AG09319 (cell line): ENCODE results near the gene GBP5.
"Not testable (repeated sequence)": the region's sequence is repeated elsewhere in the genome, so short reads cannot be mapped to it uniquely, and the experiment has no call there.

Source experiments
- DNase-seq: peaks from one replicate; pipeline ENCODE4 v3.0.0-alpha.2; 2010; ENCODE audit warnings: low read depth; ENCODE audit errors: extremely low read depth
- TF ChIP-seq, protein P1 (sequence below): IDR thresholded peaks from 2 replicates; pipeline ENCODE4 v1.5.1; 2011; ENCODE audit warnings: low read depth, mild to moderate bottlenecking, inconsistent platforms, low read length, moderate library complexity

The GBP5 gene

GRCh38 chr1:89272269-89273041 is at the start of gene GBP5:
Gene GBP5 (minus strand): TSS chr1:89272860. CDS start chr1:89269555, 3,305 bp downstream.
- not testable (repeated sequence) for DNase-seq

GRCh38 chr1:89322402-89322801 is 49.7 kb upstream of the GBP5 start:
- TF ChIP-seq, protein P1, sequence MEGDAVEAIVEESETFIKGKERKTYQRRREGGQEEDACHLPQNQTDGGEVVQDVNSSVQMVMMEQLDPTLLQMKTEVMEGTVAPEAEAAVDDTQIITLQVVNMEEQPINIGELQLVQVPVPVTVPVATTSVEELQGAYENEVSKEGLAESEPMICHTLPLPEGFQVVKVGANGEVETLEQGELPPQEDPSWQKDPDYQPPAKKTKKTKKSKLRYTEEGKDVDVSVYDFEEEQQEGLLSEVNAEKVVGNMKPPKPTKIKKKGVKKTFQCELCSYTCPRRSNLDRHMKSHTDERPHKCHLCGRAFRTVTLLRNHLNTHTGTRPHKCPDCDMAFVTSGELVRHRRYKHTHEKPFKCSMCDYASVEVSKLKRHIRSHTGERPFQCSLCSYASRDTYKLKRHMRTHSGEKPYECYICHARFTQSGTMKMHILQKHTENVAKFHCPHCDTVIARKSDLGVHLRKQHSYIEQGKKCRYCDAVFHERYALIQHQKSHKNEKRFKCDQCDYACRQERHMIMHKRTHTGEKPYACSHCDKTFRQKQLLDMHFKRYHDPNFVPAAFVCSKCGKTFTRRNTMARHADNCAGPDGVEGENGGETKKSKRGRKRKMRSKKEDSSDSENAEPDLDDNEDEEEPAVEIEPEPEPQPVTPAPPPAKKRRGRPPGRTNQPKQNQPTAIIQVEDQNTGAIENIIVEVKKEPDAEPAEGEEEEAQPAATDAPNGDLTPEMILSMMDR, result no peak
- DNase-seq, result no peak

- DNase-seq, result no peak
- TF ChIP-seq, protein P1, result no peak
Measured at GRCh38 chr1:89312572-89312971, 39.9 kb upstream of the GBP5 start.

- DNase-seq, result no peak
Measured at GRCh38 chr1:89311757-89312156, 39.1 kb upstream of the GBP5 start.

GRCh38 chr1:89310976-89311375 is 38.3 kb upstream of the GBP5 start:
- TF ChIP-seq, protein P1, result no peak

More at GRCh38 chr1:89311757-89312156, 39.1 kb upstream of the GBP5 start:
- TF ChIP-seq, protein P1, result no peak

GRCh38 chr1:89310505-89310904 is 37.8 kb upstream of the GBP5 start:
- DNase-seq, result no peak
- TF ChIP-seq, protein P1, result no peak

More at GRCh38 chr1:89310976-89311375, 38.3 kb upstream of the GBP5 start:
- DNase-seq, result no peak

- TF ChIP-seq, protein P1, result no peak
- no peak for DNase-seq
Measured at GRCh38 chr1:89309828-89310227, 37.2 kb upstream of the GBP5 start.

DNA sequence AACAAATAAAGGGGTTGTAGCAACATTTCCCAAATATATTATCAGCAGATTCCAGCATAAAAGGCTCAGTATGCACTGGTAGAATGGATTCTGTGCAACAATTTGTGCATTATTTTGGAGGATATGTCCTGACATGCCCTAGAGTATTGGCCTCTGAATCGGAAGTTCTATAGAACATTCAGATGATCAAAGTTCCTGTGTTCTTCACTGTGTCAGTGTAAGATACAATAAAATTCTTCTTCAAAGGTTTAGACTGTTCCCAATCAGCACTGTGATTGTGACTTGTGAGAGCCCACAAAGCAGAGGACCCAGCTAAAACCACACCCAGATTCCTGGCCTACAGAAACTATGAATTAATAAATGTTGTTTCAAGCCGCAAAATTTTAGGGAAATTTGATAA is 33.6 kb upstream of the GBP5 start:
- TF ChIP-seq, protein P1, result no peak
- no peak for DNase-seq
